Measurements from ENCODE around the gene INPP5D.

Gene INPP5D

DNA sequence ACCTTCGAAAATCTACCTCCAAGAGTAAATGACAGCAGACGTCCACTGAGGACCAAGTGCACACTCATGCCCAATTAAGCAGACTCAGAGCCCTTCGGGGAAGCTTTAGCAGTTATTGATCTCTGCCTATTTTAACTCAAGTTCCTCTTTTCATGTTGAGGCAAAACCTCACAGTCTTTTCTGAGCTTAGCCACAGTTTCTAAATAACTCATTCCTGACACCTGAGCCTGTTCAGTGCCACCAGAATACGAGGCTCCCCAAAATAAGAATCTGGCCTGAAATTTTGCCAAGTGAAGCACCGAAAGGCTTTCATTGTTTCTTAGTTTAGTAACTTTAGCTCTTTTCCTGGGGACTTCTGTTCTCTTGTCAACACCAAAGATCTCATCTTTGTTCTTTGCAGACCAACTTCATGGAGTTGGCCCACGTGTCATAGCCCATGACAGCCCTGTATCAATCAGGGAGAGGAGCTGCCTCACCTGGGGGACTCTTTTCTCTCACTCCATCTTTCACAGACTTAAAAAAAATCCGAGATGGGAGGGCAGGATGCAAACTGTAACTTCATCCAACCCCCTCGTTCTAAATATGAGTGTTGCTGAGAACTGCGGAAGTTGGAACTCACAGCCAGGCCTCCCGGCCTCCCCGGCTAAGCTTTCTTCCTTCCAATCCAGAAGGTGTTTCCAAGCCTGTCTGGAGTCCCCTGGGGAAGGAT, 22.2 kb downstream of the INPP5D start:
- Histone ChIP-seq H3K79me2 (ENCODE audit: insufficient read depth, low read length) (peaks cover 56% of the 10 kb centered on the region), H3K4me2 (ENCODE audit: low read depth, low read length, poor library complexity, severe bottlenecking) (peak overlapping the region; percentile 70), H3K9me2 (replicated peaks; ENCODE audit: insufficient read depth, low read length) (no peaks in the 10 kb centered on the region), H3K27ac (ENCODE audit: low read depth, low read length) (peak overlapping the region; percentile 93), H3K9ac (ENCODE audit: low read length) (peak overlapping the region; percentile 57), H3K27me3 (ENCODE audit: low read length) (no peaks in the 10 kb centered on the region), H3F3A (ENCODE audit: insufficient read depth) (peaks cover 83% of the 10 kb centered on the region), H2AFZ (ENCODE audit: low read depth, low read length, severe bottlenecking) (no peak overlapping the region), H3K4me3 (ENCODE audit: insufficient read depth, low read length, poor library complexity, severe bottlenecking) (peak overlapping the region; percentile 25), H4K20me1 (ENCODE audit: low read depth, low read length) (no peaks in the 10 kb centered on the region), H3K9me3 (ENCODE audit: insufficient read depth, low read length) (no peaks in the 10 kb centered on the region), H3K36me3 (ENCODE audit: low read length) (no peaks in the 10 kb centered on the region)
- TF ChIP-seq EZH2phosphoT487 (conservative IDR thresholded peaks at IDR 0.05; ENCODE audit: low read length), result no peak
- TF ChIP-seq, protein P1, sequence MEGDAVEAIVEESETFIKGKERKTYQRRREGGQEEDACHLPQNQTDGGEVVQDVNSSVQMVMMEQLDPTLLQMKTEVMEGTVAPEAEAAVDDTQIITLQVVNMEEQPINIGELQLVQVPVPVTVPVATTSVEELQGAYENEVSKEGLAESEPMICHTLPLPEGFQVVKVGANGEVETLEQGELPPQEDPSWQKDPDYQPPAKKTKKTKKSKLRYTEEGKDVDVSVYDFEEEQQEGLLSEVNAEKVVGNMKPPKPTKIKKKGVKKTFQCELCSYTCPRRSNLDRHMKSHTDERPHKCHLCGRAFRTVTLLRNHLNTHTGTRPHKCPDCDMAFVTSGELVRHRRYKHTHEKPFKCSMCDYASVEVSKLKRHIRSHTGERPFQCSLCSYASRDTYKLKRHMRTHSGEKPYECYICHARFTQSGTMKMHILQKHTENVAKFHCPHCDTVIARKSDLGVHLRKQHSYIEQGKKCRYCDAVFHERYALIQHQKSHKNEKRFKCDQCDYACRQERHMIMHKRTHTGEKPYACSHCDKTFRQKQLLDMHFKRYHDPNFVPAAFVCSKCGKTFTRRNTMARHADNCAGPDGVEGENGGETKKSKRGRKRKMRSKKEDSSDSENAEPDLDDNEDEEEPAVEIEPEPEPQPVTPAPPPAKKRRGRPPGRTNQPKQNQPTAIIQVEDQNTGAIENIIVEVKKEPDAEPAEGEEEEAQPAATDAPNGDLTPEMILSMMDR (IDR thresholded peaks at IDR 0.05; ENCODE audit: insufficient read depth, low read length, poor library complexity, severe bottlenecking), result no peak

DNA sequence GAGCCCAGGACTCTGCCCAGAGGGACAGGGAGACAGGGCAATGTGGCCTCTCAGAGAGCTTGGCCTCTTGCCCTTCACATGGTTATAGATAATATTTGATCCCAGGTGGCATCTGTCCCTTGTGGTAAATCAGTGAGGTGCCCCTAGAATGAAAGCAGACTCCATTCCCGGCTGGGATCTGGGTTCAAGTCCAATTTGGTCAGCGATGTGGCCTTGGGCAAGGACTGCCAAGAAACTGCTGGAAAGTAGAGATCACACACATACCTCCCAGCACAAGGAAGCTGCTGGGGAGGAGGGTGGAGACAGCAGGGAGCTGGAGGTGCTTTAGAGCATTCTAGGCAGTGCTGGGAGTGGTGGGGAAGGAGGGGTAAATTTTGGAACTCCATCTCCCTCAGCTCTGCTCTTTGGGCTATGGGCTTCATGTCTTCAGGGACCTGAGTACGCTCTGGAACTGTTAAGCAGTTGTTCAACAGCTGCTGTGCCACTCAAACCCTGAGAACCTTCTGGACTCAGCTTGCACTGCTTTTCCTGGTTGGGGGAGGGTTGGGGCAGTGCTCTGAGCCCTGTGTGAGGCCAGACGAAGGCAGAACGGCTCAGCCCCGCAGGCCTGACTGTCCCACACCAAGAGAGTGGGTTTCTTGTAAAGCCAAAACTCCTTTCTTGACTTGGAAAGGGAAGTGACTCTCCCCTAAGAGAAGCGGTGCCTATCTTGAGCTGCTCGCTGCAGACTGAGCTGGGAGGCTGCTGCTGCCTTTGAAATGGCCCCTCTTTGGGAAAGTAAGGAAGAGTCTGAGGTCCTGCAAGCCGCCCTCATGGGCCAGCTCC, 23.0 kb downstream of the INPP5D start:
- H3K4me3 ChIP-seq (ENCODE audit: insufficient read depth, low read length, poor library complexity, severe bottlenecking), result peak overlapping the region; percentile 25
- H3F3A ChIP-seq (ENCODE audit: insufficient read depth), result peaks cover 77% of the 10 kb centered on the region
- no peaks in the 10 kb centered on the region for H3K27me3 ChIP-seq (ENCODE audit: low read length)
- H3K9ac ChIP-seq (ENCODE audit: low read length), result peak overlapping the region; percentile 57
- H2AFZ ChIP-seq (ENCODE audit: low read depth, low read length, severe bottlenecking), result no peak overlapping the region
- 0 out of 2 replicates have a peak, but pooled peaks cover 3% of the 10 kb centered on the region for H3K36me3 ChIP-seq (ENCODE audit: low read length)
- no peaks in the 10 kb centered on the region for H3K9me3 ChIP-seq (ENCODE audit: insufficient read depth, low read length)
- H3K9me2 ChIP-seq (replicated peaks; ENCODE audit: insufficient read depth, low read length), result no peaks in the 10 kb centered on the region
- H3K27ac ChIP-seq (ENCODE audit: low read depth, low read length), result peak overlapping the region; percentile 93
- H3K79me2 ChIP-seq (ENCODE audit: insufficient read depth, low read length), result peaks cover 64% of the 10 kb centered on the region
- TF ChIP-seq, protein P1 (IDR thresholded peaks at IDR 0.05; ENCODE audit: insufficient read depth, low read length, poor library complexity, severe bottlenecking), result no peak
- no peak for TF ChIP-seq EZH2phosphoT487 (conservative IDR thresholded peaks at IDR 0.05; ENCODE audit: low read length)
- H3K4me2 ChIP-seq (ENCODE audit: low read depth, low read length, poor library complexity, severe bottlenecking), result peak overlapping the region; percentile 70
- H4K20me1 ChIP-seq (ENCODE audit: low read depth, low read length), result no peaks in the 10 kb centered on the region

DNA sequence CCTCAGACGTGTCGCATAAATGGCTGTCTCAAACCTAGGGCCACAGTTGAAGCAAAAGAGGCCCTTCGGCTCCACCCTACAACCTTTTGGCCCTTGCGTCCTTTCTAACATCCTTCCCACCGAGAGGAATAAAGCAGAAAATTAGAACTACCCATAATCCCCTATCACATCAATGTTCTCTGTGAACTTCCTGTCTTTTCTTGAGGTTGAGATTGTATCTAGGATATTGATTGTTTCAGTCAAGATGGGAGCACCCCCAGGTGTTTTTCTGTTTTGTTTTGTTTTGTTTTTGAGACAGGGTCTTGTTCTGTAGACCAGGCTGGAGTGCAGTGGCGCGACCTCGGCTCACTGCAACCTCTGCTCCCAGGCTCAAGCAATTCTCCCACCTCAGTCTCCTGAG, 23.6 kb downstream of the INPP5D start:
- H2AFZ ChIP-seq (ENCODE audit: low read depth, low read length, severe bottlenecking), result no peak overlapping the region
- H3K4me3 ChIP-seq (ENCODE audit: insufficient read depth, low read length, poor library complexity, severe bottlenecking), result no peak overlapping the region
- H3K79me2 ChIP-seq (ENCODE audit: insufficient read depth, low read length), result peaks cover 70% of the 10 kb centered on the region
- H3K36me3 ChIP-seq (ENCODE audit: low read length), result peaks cover 7% of the 10 kb centered on the region; the same call in 1 of the 2 replicates
- H3K27ac ChIP-seq (ENCODE audit: low read depth, low read length), result peak overlapping the region; percentile 93
- no peaks in the 10 kb centered on the region for H3K9me3 ChIP-seq (ENCODE audit: insufficient read depth, low read length)
- peaks cover 75% of the 10 kb centered on the region for H3F3A ChIP-seq (ENCODE audit: insufficient read depth)
- peak overlapping the region; percentile 70 for H3K4me2 ChIP-seq (ENCODE audit: low read depth, low read length, poor library complexity, severe bottlenecking)
- no peaks in the 10 kb centered on the region for H3K9me2 ChIP-seq (replicated peaks; ENCODE audit: insufficient read depth, low read length)
- H3K9ac ChIP-seq (ENCODE audit: low read length), result peak overlapping the region; percentile 57
- H3K27me3 ChIP-seq (ENCODE audit: low read length), result no peaks in the 10 kb centered on the region
- no peak for TF ChIP-seq EZH2phosphoT487 (conservative IDR thresholded peaks at IDR 0.05; ENCODE audit: low read length)
- TF ChIP-seq, protein P1 (IDR thresholded peaks at IDR 0.05; ENCODE audit: insufficient read depth, low read length, poor library complexity, severe bottlenecking), result no peak
- no peaks in the 10 kb centered on the region for H4K20me1 ChIP-seq (ENCODE audit: low read depth, low read length)

Data from SU-DHL-6 (cell line).